BJ (cell line): ENCODE data around the gene COL18A1. TPM values are rescaled to one million over a fixed set of nuclear protein-coding genes. Genes with fewer than 3 reads are reported as not detected.

Experiments
- CTCF ChIA-PET: fragments of 350-600 bp; formaldehyde crosslinking; extraction: SDS; loops from one replicate; lab custom pipeline; 2021; ENCODE audit warnings: antibody characterized with exemption, inconsistent platforms; lab: Yijun Ruan, JAX
- POLR2A ChIA-PET: fragments of 300-600 bp; sonication (Branson Sonifier 250); formaldehyde crosslinking; extraction: SDS; loops from one replicate; lab custom pipeline; 2021; ENCODE audit warnings: antibody characterized with exemption; lab: Charles Lee
- DNase-seq: peaks from one replicate; pipeline ENCODE4 v3.0.0-alpha.2; 2011; ENCODE audit warnings: low read depth
- H3K27me3 ChIP-seq: 2 replicates; pipeline ENCODE4 v1.6.0; 2011; ENCODE audit warnings: low read length; ENCODE audit not compliant: control insufficient read depth, insufficient read depth
- H3K36me3 ChIP-seq: 2 replicates; pipeline ENCODE4 v1.5.1; 2011; ENCODE audit warnings: low read length; ENCODE audit not compliant: control insufficient read depth, insufficient read depth
- H3K4me3 ChIP-seq: 2 replicates; pipeline ENCODE4 v1.5.1; 2011; ENCODE audit warnings: low read depth, mild to moderate bottlenecking, control low read depth, low read length
- CTCF ChIP-seq: IDR thresholded peaks from 2 replicates; pipeline ENCODE4 v1.5.1; 2011; ENCODE audit warnings: low read depth, mild to moderate bottlenecking, control low read depth, inconsistent platforms, low read length, moderate library complexity; ENCODE audit not compliant: insufficient read depth
- polyA plus RNA-seq: library from polyadenylated mRNA; depleted of rRNA; stranded (reverse); fragments of >200 nt; gene quantifications from 2 replicates; pipeline ENCODE4 v1.2.3, GENCODE V29; 2011

The COL18A1 gene
- polyA plus RNA-seq, 1 experiment = 99.7 TPM

GRCh38 chr21:45496151-45496967 is 91.4 kb downstream of the COL18A1 start:
- H3K36me3 ChIP-seq = peaks cover 29% of the 10 kb centered on the region
- no peak overlapping the region for H3K4me3 ChIP-seq
- no peak for TF ChIP-seq CTCF
- CTCF ChIA-PET = no interaction called here
- no peaks in the 10 kb centered on the region for H3K27me3 ChIP-seq
- POLR2A ChIA-PET = no interaction called here
- no peak for DNase-seq

- no peak for TF ChIP-seq CTCF
- no peak for DNase-seq
- H3K4me3 ChIP-seq = no peak overlapping the region
- peaks cover 29% of the 10 kb centered on the region for H3K36me3 ChIP-seq
- ChIA-PET CTCF (no interaction called here), POLR2A (no interaction called here)
- H3K27me3 ChIP-seq = no peaks in the 10 kb centered on the region
Observed at GRCh38 chr21:45496968-45497845, 92.2 kb downstream of the COL18A1 start.

GRCh38 chr21:45497846-45498645 is 93.1 kb downstream of the COL18A1 start:
- Histone ChIP-seq H3K4me3 (no peak overlapping the region), H3K27me3 (no peaks in the 10 kb centered on the region), H3K36me3 (peaks cover 28% of the 10 kb centered on the region)
- CTCF ChIA-PET = no interaction called here
- no peak for DNase-seq
- no peak for TF ChIP-seq CTCF
- POLR2A ChIA-PET = no interaction called here

- no peak for TF ChIP-seq CTCF
- ChIA-PET POLR2A (no interaction called here), CTCF (no interaction called here)
- Histone ChIP-seq H3K36me3 (peaks cover 24% of the 10 kb centered on the region), H3K27me3 (no peaks in the 10 kb centered on the region), H3K4me3 (no peak overlapping the region)
- no peak for DNase-seq
Observed at GRCh38 chr21:45498646-45499000, 93.7 kb downstream of the COL18A1 start.
